DND-41 (cell line): ENCODE measurements around the gene TXNDC11.
A peak's percentile ranks its signal among the peaks of the same experiment; 100 is the strongest.

ENCODE experiments used
- ATAC-seq: fragments of 200-7000 bp; cut with Tn5 transposase; 3 replicates; pipeline ENCODE4 v1.9.1; 2021; ENCODE audit warnings: low read depth; ENCODE audit not compliant: insufficient read depth
- DNase-seq: peaks from one replicate; pipeline ENCODE4 v3.0.0-alpha.2; 2020
- H2AFZ ChIP-seq: 2 replicates; pipeline ENCODE4 v1.6.0; 2012; ENCODE audit warnings: low read depth, low read length
- H3K27ac ChIP-seq: 2 replicates; pipeline ENCODE4 v1.5.1; 2012; ENCODE audit warnings: low read length, inconsistent platforms
- H3K27me3 ChIP-seq: fragments of 200-600 bp; sonication (generic); 2 replicates; pipeline ENCODE4 v1.6.0; 2012; ENCODE audit warnings: low read length, mild to moderate bottlenecking, inconsistent platforms; ENCODE audit not compliant: insufficient read depth, poor library complexity
- H3K36me3 ChIP-seq: 2 replicates; pipeline ENCODE4 v1.5.1; 2012; ENCODE audit warnings: low read length, inconsistent platforms; ENCODE audit not compliant: insufficient read depth
- H3K4me1 ChIP-seq: 2 replicates; pipeline ENCODE4 v1.5.1; 2012; ENCODE audit warnings: mild to moderate bottlenecking, low read length; ENCODE audit not compliant: insufficient read depth
- H3K4me2 ChIP-seq: 2 replicates; pipeline ENCODE4 v1.6.0; 2012; ENCODE audit warnings: mild to moderate bottlenecking, moderate library complexity, low read length, inconsistent platforms; ENCODE audit not compliant: insufficient read depth
- H3K4me3 ChIP-seq, 2 experiments: fragments of 200-600 bp in 1 of 2; shearing (Covaris generic) in 1 of 2; 2 replicates each; pipeline ENCODE4 v1.5.1; 2012 to 2016; ENCODE audit warnings: inconsistent platforms in 2 of 2, low read length in 2 of 2, mild to moderate bottlenecking in 2 of 2, low read depth in 1 of 2, moderate library complexity in 1 of 2
- H3K79me2 ChIP-seq: 2 replicates; pipeline ENCODE4 v1.6.0; 2012; ENCODE audit warnings: low read length, inconsistent platforms; ENCODE audit not compliant: insufficient read depth
- H3K9ac ChIP-seq: 2 replicates; pipeline ENCODE4 v1.6.0; 2012; ENCODE audit warnings: low read depth, mild to moderate bottlenecking, inconsistent platforms, low read length, moderate library complexity
- H3K9me3 ChIP-seq: 2 replicates; pipeline ENCODE4 v1.5.1; 2012; ENCODE audit warnings: low read length, moderate library complexity, mild to moderate bottlenecking, inconsistent platforms; ENCODE audit not compliant: insufficient read depth, severe bottlenecking
- H4K20me1 ChIP-seq: 2 replicates; pipeline ENCODE4 v1.6.0; 2012; ENCODE audit warnings: low read length; ENCODE audit not compliant: insufficient read depth
- CTCF ChIP-seq: IDR thresholded peaks from 2 replicates; pipeline ENCODE4 v1.5.1; 2012; ENCODE audit warnings: borderline replicate concordance, low read length, moderate library complexity, mild to moderate bottlenecking; ENCODE audit not compliant: poor library complexity, severe bottlenecking; ENCODE audit errors: extremely low read depth
- EZH2 ChIP-seq: IDR thresholded peaks from 3 replicates; pipeline ENCODE4 v1.6.1; 2012; ENCODE audit warnings: borderline replicate concordance, low read depth, mild to moderate bottlenecking, moderate library complexity, low read length, inconsistent platforms; ENCODE audit not compliant: severe bottlenecking

Gene TXNDC11

DNA sequence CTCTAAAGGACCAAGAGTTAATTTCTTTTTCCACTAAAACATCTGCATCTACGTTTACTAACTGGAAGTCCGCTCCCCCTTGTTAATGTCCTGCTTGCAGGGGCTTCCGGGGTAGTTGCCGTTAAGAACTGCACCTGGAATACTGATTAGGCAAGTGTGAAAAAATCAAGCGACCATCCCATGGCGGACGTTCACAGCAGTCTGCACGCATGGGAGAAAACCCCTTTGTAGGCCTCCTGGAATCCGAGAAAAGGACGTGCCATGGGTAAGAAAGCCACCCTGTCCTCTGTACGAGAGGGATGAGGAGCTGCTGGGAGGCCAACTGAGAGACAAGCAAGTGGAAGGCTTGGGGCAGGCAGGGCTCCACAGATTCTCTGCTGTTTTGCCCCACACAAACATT, 59.5 kb downstream of the TXNDC11 start:
- H3K27me3 ChIP-seq = no peaks in the 10 kb centered on the region
- peaks cover 91% of the 10 kb centered on the region for H3K36me3 ChIP-seq
- no peak for TF ChIP-seq EZH2
- no peak for TF ChIP-seq CTCF
- no peak overlapping the region for H3K4me3 ChIP-seq
- H3K4me2 ChIP-seq = no peak overlapping the region
- ATAC-seq (no peak), DNase-seq (no peak)
- no peak overlapping the region for H3K27ac ChIP-seq
- no peaks in the 10 kb centered on the region for H3K4me1 ChIP-seq
- peaks cover 6% of the 10 kb centered on the region for H4K20me1 ChIP-seq
- H3K9ac ChIP-seq = no peak overlapping the region
- H3K9me3 ChIP-seq = no peaks in the 10 kb centered on the region
- no peak overlapping the region for H2AFZ ChIP-seq
- no peaks in the 10 kb centered on the region for H3K79me2 ChIP-seq

DNA sequence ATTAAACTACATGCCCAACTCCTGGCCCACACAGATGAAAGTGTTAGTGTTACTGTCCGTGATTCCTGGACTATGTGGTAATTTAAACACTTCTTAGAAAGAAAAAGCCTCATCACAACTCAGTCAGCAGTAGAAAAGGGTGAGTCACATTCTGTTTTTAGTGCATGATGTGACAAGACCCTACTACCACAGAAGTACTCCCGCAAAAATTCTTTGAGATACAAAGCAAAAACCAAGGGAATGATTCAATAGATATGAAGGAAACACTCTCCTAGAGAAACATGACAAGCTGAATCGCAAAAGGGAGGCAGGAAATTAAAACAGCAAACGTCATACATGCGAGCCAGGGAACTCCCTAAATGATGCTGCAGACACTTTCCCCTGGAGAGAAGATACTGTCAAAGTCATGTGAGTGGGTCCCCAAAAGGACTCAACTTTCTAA, 60.0 kb downstream of the TXNDC11 start:
- Histone ChIP-seq H3K27ac (no peak overlapping the region), H3K36me3 (peaks cover 91% of the 10 kb centered on the region), H4K20me1 (peaks cover 10% of the 10 kb centered on the region), H3K4me1 (no peaks in the 10 kb centered on the region), H3K4me3 (no peak overlapping the region), H3K27me3 (no peaks in the 10 kb centered on the region), H3K9me3 (no peaks in the 10 kb centered on the region), H3K79me2 (no peaks in the 10 kb centered on the region), H2AFZ (no peak overlapping the region), H3K4me2 (no peak overlapping the region), H3K9ac (no peak overlapping the region)
- TF ChIP-seq EZH2 = no peak
- TF ChIP-seq CTCF = no peak
- DNase-seq (no peak), ATAC-seq (no peak)

DNA sequence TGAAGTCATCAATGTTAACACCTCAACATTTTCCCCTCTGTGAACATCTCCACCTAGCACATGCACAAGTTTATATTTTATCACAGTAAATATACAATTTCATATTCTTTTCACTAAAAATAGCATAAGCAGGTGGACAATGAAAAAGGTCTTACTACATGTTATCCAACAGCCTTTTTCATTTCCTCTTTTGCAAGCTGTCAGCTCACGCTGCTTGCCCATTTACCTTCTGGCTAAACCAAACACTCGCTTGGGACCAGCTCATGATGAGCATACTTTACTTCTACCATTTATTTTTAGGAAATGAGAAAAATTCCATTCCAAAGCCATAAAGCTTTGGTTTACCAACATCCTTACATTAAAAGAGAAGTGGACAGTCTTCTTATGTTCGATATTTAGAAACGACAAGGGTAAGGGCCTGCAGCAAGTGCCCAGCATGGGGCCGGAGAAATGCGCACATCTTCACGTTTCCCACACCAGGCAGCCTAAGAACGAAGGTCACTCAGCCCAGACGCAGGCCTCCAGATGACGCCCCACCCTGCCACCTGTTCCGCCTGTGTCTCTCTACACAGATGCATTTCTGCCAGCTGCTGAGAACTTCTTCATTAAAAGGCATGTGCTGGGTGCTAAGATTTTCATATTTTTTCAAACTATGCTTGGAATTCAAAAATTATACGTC, 60.5 kb downstream of the TXNDC11 start:
- no peak overlapping the region for H3K4me3 ChIP-seq
- H3K27me3 ChIP-seq = no peaks in the 10 kb centered on the region
- ATAC-seq (no peak), DNase-seq (no peak)
- H3K27ac ChIP-seq = no peak overlapping the region
- TF ChIP-seq CTCF = no peak
- no peak for TF ChIP-seq EZH2
- no peak overlapping the region for H3K4me2 ChIP-seq
- peaks cover 16% of the 10 kb centered on the region for H4K20me1 ChIP-seq
- no peaks in the 10 kb centered on the region for H3K4me1 ChIP-seq
- peaks cover 91% of the 10 kb centered on the region for H3K36me3 ChIP-seq
- no peaks in the 10 kb centered on the region for H3K79me2 ChIP-seq
- H3K9me3 ChIP-seq = no peaks in the 10 kb centered on the region
- H3K9ac ChIP-seq = no peak overlapping the region
- H2AFZ ChIP-seq = no peak overlapping the region

DNA sequence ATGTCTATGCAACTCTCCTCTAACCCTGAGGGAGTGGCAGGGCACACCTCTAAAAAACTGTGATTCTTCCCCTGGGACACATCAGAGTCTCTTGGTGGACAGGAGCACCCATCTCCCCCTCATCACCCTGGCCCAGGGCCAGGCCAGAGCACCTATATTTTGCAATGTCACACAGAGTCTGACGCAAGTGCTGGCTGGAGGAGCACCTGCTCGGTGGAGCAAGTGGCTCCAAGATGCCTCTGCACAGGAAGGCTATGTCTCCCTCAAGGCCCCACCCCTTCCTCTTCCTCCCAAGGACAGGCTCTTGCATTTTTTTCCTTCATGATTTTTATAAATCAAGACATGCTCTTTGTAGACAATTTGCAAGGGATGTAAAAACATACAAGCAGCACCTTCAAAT, 61.1 kb downstream of the TXNDC11 start:
- ATAC-seq (peak; percentile 45; the same call in 1 of the 3 replicates), DNase-seq (no peak)
- TF ChIP-seq EZH2 (no peak), CTCF (no peak)
- Histone ChIP-seq H3K9ac (no peak overlapping the region), H3K27ac (no peak overlapping the region), H3K4me3 (no peak overlapping the region), H3K79me2 (no peaks in the 10 kb centered on the region), H3K4me1 (no peaks in the 10 kb centered on the region), H3K4me2 (no peak overlapping the region), H4K20me1 (peaks cover 19% of the 10 kb centered on the region), H3K27me3 (no peaks in the 10 kb centered on the region), H2AFZ (no peak overlapping the region), H3K36me3 (peaks cover 91% of the 10 kb centered on the region), H3K9me3 (no peaks in the 10 kb centered on the region)
